Lower leg skin (tissue), 3 donors: ENCODE results near the gene ERGIC2.

ENCODE experiments used
- CTCF ChIP-seq, 3 donors: fragments of 450-650 bp; IDR thresholded peaks; one replicate each; pipeline ENCODE4 v1.5.1; 2016; ENCODE audit warnings: antibody characterized with exemption in 3 of 3, mild to moderate bottlenecking in 3 of 3, moderate library complexity in 2 of 3
- POLR2A ChIP-seq, 2 donors: fragments of 450-650 bp; IDR thresholded peaks; one replicate each; pipeline ENCODE4 v1.6.1; 2016 to 2017; ENCODE audit warnings: antibody characterized with exemption in 2 of 2, mild to moderate bottlenecking in 1 of 2, moderate library complexity in 1 of 2

- TF ChIP-seq CTCF (IDR thresholded peaks at IDR 0.05) (no peak), POLR2A (IDR thresholded peaks at IDR 0.05) (no peak)
Measured at GRCh38 chr12:29304388-29304787, 76.6 kb downstream of the ERGIC2 start.
